HG02610 (cell line): ENCODE results near the gene ACTRT2.

Experiments
- ATAC-seq: cut with Tn5 transposase; IDR thresholded peaks from one replicate; pipeline ENCODE4 v1.9.1; 2021; ENCODE audit warnings: mild to moderate bottlenecking, moderate library complexity; ENCODE audit not compliant: unreplicated experiment

ACTRT2 gene

GRCh38 chr1:3021233-3021671 is at the start of gene ACTRT2:
Gene ACTRT2, plus strand, starts transcription at chr1:3021467. Its CDS starts 220 bp downstream, at chr1:3021687.
- ATAC-seq: no peak

- no peak for ATAC-seq
Observed at GRCh38 chr1:2971609-2972008, 49.7 kb upstream of the ACTRT2 start.

- no peak for ATAC-seq
Observed at GRCh38 chr1:2972011-2972878, 49.0 kb upstream of the ACTRT2 start.

DNA sequence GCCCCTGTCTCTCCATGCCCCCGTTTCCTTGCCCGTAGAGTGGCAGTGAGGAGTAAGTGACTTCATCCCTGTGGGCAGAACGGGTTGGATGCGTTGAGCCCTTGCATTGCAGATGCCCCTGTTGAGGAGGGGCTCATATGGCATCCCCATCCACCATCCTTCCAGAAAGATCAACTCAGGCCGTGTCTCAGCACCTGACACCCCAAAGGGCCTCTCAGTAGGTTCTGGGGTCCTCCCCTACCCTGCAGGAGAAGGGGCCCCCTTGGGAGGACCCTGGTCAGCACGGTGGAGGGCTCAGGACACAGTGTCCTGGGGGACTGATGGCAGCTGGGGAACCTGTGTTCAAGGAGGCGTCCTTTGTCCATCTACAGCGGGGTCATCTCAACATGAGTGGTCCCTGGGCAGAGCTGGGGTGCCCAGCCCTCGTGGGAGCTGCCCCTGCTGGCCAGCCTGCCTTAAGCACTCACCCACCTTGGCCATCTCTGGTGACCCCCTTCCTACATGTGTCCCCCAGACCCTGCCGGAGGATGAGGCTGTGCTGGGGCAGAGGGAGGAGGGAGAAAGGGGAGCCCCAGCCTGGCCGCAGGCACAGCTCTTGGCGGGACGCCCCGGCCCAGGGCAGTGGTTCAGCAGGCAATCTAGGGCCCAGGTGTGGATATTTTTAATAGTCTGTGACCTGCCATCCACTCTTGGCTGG is 48.2 kb upstream of the ACTRT2 start:
- no peak for ATAC-seq

- ATAC-seq: no peak
Observed at GRCh38 chr1:2973601-2974593, 47.4 kb upstream of the ACTRT2 start.

- ATAC-seq: no peak
Observed at GRCh38 chr1:2974701-2975301, 46.5 kb upstream of the ACTRT2 start.

- ATAC-seq: no peak
Observed at GRCh38 chr1:2975466-2976179, 45.6 kb upstream of the ACTRT2 start.

- no peak for ATAC-seq
Observed at GRCh38 chr1:2976180-2976562, 45.1 kb upstream of the ACTRT2 start.

GRCh38 chr1:2977886-2978611 is 43.2 kb upstream of the ACTRT2 start:
- no peak for ATAC-seq

GRCh38 chr1:2978691-2979190 is 42.5 kb upstream of the ACTRT2 start:
- no peak for ATAC-seq

- ATAC-seq: no peak
Observed at GRCh38 chr1:2979191-2980072, 41.8 kb upstream of the ACTRT2 start.

- no peak for ATAC-seq
Observed at GRCh38 chr1:2980073-2980791, 41.0 kb upstream of the ACTRT2 start.

GRCh38 chr1:2980849-2981248 is 40.4 kb upstream of the ACTRT2 start:
- no peak for ATAC-seq

- ATAC-seq: no peak
Observed at GRCh38 chr1:2981388-2981787, 39.9 kb upstream of the ACTRT2 start.

- no peak for ATAC-seq
Observed at GRCh38 chr1:2981981-2982614, 39.2 kb upstream of the ACTRT2 start.

- ATAC-seq: no peak
Observed at GRCh38 chr1:2982615-2983318, 38.5 kb upstream of the ACTRT2 start.
